Fibroblast of skin of right biceps (primary cell): ENCODE data around the gene TRIM48.
"Not testable (repeated sequence)": the region's sequence is repeated elsewhere in the genome, so short reads cannot be mapped to it uniquely, and the experiment has no call there.

Source experiments
- DNase-seq: peaks from one replicate; pipeline ENCODE4 v3.0.0-alpha.2; 2013

The TRIM48 gene

GRCh38 chr11:55261855-55262254 is at the start of gene TRIM48:
TSS of gene TRIM48 (plus strand) at chr11:55262155. CDS start at chr11:55262268, 113 bp downstream.
- DNase-seq = not testable (repeated sequence)

DNA sequence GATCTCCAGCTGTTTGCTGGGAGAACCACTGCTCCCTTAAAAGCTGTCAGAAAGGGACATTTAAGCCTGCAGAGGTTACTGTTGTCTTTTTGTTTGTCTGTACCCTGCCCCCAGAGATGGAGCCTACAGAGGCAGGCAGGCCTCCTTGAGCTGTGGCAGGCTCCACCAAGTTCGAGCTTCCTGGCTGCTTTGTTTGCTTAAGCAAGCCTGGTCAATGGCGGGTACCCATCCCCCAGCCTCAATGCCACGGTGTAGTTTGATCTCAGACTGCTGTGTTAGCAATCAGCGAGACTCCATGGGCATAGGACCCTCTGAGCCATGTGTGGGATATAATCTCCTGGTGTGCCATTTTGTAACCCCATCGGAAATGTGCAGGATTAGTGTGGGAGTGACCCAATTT is 23.6 kb upstream of the TRIM48 start:
- not testable (repeated sequence) for DNase-seq

DNA sequence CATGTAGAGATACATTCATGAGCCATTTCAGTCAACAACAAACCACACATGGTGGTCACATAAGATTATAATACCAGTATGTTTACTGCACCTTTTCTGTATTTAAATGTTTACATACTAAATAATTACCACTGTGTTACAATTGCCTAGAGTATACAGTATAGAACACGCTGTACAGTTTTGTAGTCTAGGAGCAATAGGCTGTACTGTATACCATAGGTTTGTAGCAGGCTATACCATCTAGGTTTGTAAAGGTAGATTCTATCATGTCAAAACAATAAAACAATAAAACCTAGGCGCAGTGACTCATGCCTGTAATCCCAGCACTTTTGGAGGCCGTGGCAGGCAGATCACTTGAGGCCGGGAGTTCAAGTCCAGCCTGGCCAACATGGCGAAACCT is 1.1 kb downstream of the TRIM48 start:
- no peak for DNase-seq
